K562 (cell line): Measurements from ENCODE around the gene LY6G6D. TPM values are rescaled to one million over a fixed set of nuclear protein-coding genes. Genes with fewer than 3 reads are reported as not detected.

Source experiments
- CCNT2 ChIP-seq: IDR thresholded peaks from 2 replicates; pipeline ENCODE4 v1.6.1; 2011; ENCODE audit warnings: borderline replicate concordance, low read depth, mild to moderate bottlenecking, moderate library complexity, mixed read lengths, low read length; ENCODE audit not compliant: insufficient read length; ENCODE audit errors: extremely low read depth
- EWSR1 ChIP-seq: fragments of 450-650 bp; IDR thresholded peaks from 2 replicates; pipeline ENCODE4 v1.6.1; 2018; ENCODE audit warnings: borderline replicate concordance, mild to moderate bottlenecking, low read depth, moderate library complexity; ENCODE audit not compliant: partially characterized antibody
- FOXK2 ChIP-seq, 2 experiments: fragments of 450-650 bp; IDR thresholded peaks in 1 of 2; conservative IDR thresholded peaks in 1 of 2; 2 replicates each; pipeline ENCODE4 v1.6.1; 2016; ENCODE audit warnings: low read depth in 2 of 2, mild to moderate bottlenecking in 1 of 2
- HMGN3 ChIP-seq: IDR thresholded peaks from 2 replicates; pipeline ENCODE4 v1.6.1; 2011; ENCODE audit warnings: borderline replicate concordance, low read depth, mild to moderate bottlenecking, mixed read lengths, low read length; ENCODE audit not compliant: insufficient read length; ENCODE audit errors: extremely low read depth
- LARP7 ChIP-seq: fragments of 450-650 bp; IDR thresholded peaks from 2 replicates; pipeline ENCODE4 v1.6.1; 2016
- MBD1 ChIP-seq: fragments of 250-450 bp; sonication (Bioruptor Pico); IDR thresholded peaks from 2 replicates; pipeline ENCODE4 v1.8.0; 2022; ENCODE audit warnings: inconsistent platforms
- MECOM ChIP-seq: fragments of 250-450 bp; sonication (Bioruptor Pico); IDR thresholded peaks from 2 replicates; pipeline ENCODE4 v1.8.0; 2022; ENCODE audit warnings: inconsistent platforms
- MTA2 ChIP-seq: fragments of 450-650 bp; IDR thresholded peaks from 2 replicates; pipeline ENCODE4 v1.6.1; 2016; ENCODE audit warnings: low read depth
- NR2C1 ChIP-seq, 2 experiments: fragments of 450-650 bp; IDR thresholded peaks; 2 replicates each; pipeline ENCODE4 v1.6.1; 2017; ENCODE audit warnings: mild to moderate bottlenecking in 2 of 2, antibody characterized with exemption in 1 of 2, inconsistent platforms in 1 of 2, missing compliant biosample characterization in 1 of 2, missing genetic modification characterization in 1 of 2
- RFX1 ChIP-seq: fragments of 450-650 bp; IDR thresholded peaks from 2 replicates; pipeline ENCODE4 v1.6.1; 2016; ENCODE audit warnings: mild to moderate bottlenecking, moderate library complexity
- SMC3 ChIP-seq: conservative IDR thresholded peaks from 2 replicates; pipeline ENCODE4 v1.6.1; 2011; ENCODE audit warnings: low read depth, low read length, improper control_type of control experiment; ENCODE audit not compliant: insufficient read depth
- STAT5B ChIP-seq: fragments of 250-450 bp; sonication (Bioruptor Pico); IDR thresholded peaks from 2 replicates; pipeline ENCODE4 v1.8.0; 2021; ENCODE audit warnings: mild to moderate bottlenecking, inconsistent platforms
- TAF15 ChIP-seq: fragments of 200-400 bp; formaldehyde crosslinking; IDR thresholded peaks from 2 replicates; pipeline ENCODE4 v1.6.1; 2017; ENCODE audit warnings: mild to moderate bottlenecking, low read depth, low read length, moderate library complexity
- TBP ChIP-seq: optimal IDR thresholded peaks from 2 replicates; pipeline ENCODE3; 2011; ENCODE audit warnings: low read depth, low read length, improper control_type of control experiment
- TFAM ChIP-seq: fragments of 250-450 bp; sonication (Bioruptor Pico); conservative IDR thresholded peaks from 2 replicates; pipeline ENCODE4 v1.5.0; 2021; ENCODE audit warnings: mild to moderate bottlenecking, moderate library complexity
- YBX1 ChIP-seq: fragments of 450-650 bp; IDR thresholded peaks from 2 replicates; pipeline ENCODE4 v1.7.1; 2016; ENCODE audit warnings: mild to moderate bottlenecking
- ZNF197 ChIP-seq: fragments of 200-800 bp; sonication (Bioruptor generic); IDR thresholded peaks from 2 replicates; pipeline ENCODE4 v1.6.1; 2016; ENCODE audit warnings: low read depth, missing genetic modification characterization, missing compliant biosample characterization
- ZNF23 ChIP-seq: fragments of 250-450 bp; sonication (Bioruptor Pico); IDR thresholded peaks from 2 replicates; pipeline ENCODE4 v1.4.0; 2020; ENCODE audit warnings: mild to moderate bottlenecking
- ZNF24 ChIP-seq: fragments of 450-650 bp; IDR thresholded peaks from 2 replicates; pipeline ENCODE4 v1.6.1; 2016
- ZNF780A ChIP-seq: fragments of 250-450 bp; sonication (Bioruptor Pico); IDR thresholded peaks from 2 replicates; pipeline ENCODE4 v1.5.0; 2021; ENCODE audit warnings: mild to moderate bottlenecking
- polyA plus RNA-seq, 8 experiments: library from polyadenylated mRNA; depleted of rRNA in 4 of 8; stranded (reverse) in 5 of 8; unstranded in 3 of 8; fragments of >200 nt; fragmentation: Nextera tagmentation in 2 of 8; fragmentation: Illumina TruSeq in 1 of 8; extraction: Ambion mirVana in 2 of 8; extraction: Trizol in 1 of 8; gene quantifications; 2 replicates each; pipeline versions ENCODE4 v1.2.1 to v1.2.3, GENCODE V29; 2011 to 2014; ENCODE audit warnings: inconsistent platforms in 1 of 8, missing spikeins in 1 of 8
- total RNA-seq, 7 experiments: library from RNA; depleted of rRNA in 6 of 7; stranded (reverse); fragments of >200 nt in 6 of 7; fragmentation: Illumina TruSeq in 2 of 7; extraction: Trizol in 2 of 7; gene quantifications; 2 replicates each; pipeline versions ENCODE4 v1.2.1 to v1.2.3, GENCODE V29; 2011 to 2021; ENCODE audit warnings: low replicate concordance in 1 of 7
- TF ChIP-seq, protein P1 (sequence below): fragments of 450-650 bp; conservative IDR thresholded peaks from 2 replicates; pipeline ENCODE4 v1.6.1; 2016; ENCODE audit warnings: missing genetic modification characterization, low read depth, mild to moderate bottlenecking, missing compliant biosample characterization, moderate library complexity
- TF ChIP-seq, protein P2 (sequence below): fragments of 250-450 bp; sonication (Bioruptor Pico); IDR thresholded peaks from 2 replicates; pipeline ENCODE4 v1.5.0; 2020; ENCODE audit warnings: mild to moderate bottlenecking
- TF ChIP-seq, protein P3 (sequence below): sonication (generic); formaldehyde crosslinking; IDR thresholded peaks from 2 replicates; pipeline ENCODE4 v1.8.1; 2022; ENCODE audit warnings: missing genetic modification reagents

Gene LY6G6D
- total and polyA plus RNA-seq, 9 of the 15 experiments (the other 6 are each of a cell fraction or from before 2014, with no cell fraction given): 0.30 to 0.38 TPM; not detected in 7

DNA sequence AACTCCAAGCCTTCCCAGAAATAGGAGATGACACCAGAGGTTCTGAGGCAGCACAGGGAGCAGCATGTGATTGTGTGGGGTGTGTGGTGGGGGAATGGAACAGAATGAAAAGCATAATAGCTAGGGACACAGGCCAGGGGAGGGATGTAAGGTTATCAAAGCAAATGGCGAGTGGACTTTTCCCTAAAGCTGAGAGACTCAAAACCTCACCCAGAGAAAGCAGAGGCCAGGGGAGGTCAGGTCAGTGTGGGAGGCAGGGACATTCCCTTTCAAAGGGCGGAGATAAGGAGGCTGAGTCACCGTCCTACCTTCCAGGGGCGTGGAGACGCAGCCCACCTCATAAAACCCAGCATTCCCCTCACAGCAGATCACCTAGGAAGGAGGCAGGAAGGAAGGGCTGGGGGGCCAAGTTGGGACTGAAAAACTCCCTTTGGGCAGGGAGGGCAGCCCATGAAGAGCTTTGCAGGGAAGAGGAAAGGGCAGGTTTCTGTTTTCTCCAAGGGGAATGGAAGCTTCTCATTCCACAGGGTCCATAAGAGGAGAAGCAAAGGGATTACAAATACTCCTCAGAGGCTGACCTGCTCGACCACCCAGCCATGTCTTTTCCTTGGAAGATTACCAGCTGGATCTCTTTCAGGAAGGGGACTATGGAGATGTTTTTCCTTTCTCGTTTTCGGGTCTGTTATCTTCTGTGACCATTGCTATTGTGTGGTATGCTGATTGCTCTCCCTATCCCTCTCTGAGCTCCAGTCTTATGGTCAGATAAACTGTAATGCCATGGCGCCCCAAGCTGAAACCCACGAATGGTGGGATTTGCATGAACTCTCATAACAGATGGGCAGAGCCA, 24.7 kb upstream of the LY6G6D start (continued):
- peak; percentile 63; the same call in 1 of the 2 replicates for TF ChIP-seq NR2C1 (IDR thresholded peaks at IDR 0.05)
- TF ChIP-seq NR2C1 (tag; IDR thresholded peaks at IDR 0.05): peak; percentile 67
- TF ChIP-seq STAT5B (CRISPR knock-in tag): no peak
- TF ChIP-seq, protein P1, sequence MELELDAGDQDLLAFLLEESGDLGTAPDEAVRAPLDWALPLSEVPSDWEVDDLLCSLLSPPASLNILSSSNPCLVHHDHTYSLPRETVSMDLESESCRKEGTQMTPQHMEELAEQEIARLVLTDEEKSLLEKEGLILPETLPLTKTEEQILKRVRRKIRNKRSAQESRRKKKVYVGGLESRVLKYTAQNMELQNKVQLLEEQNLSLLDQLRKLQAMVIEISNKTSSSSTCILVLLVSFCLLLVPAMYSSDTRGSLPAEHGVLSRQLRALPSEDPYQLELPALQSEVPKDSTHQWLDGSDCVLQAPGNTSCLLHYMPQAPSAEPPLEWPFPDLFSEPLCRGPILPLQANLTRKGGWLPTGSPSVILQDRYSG (tag): peak; percentile 88
- 0 out of 2 replicates have a peak, but pooled peaks have one; percentile 36 for TF ChIP-seq MBD1 (CRISPR knock-in tag)
- TF ChIP-seq ZNF197: 0 out of 2 replicates have a peak, but pooled peaks have one; percentile 1
- peak; percentile 13; the same call in 1 of the 2 replicates for TF ChIP-seq LARP7
- no peak for TF ChIP-seq EWSR1
- TF ChIP-seq RFX1: no peak
- peak; percentile 5; the same call in 1 of the 2 replicates for TF ChIP-seq SMC3
- TF ChIP-seq, protein P2, sequence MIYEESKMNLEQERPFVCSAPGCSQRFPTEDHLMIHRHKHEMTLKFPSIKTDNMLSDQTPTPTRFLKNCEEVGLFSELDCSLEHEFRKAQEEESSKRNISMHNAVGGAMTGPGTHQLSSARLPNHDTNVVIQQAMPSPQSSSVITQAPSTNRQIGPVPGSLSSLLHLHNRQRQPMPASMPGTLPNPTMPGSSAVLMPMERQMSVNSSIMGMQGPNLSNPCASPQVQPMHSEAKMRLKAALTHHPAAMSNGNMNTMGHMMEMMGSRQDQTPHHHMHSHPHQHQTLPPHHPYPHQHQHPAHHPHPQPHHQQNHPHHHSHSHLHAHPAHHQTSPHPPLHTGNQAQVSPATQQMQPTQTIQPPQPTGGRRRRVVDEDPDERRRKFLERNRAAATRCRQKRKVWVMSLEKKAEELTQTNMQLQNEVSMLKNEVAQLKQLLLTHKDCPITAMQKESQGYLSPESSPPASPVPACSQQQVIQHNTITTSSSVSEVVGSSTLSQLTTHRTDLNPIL: no peak
- peak; percentile 58; the same call in 1 of the 2 replicates for TF ChIP-seq MECOM (CRISPR knock-in tag)
- TF ChIP-seq, protein P3, sequence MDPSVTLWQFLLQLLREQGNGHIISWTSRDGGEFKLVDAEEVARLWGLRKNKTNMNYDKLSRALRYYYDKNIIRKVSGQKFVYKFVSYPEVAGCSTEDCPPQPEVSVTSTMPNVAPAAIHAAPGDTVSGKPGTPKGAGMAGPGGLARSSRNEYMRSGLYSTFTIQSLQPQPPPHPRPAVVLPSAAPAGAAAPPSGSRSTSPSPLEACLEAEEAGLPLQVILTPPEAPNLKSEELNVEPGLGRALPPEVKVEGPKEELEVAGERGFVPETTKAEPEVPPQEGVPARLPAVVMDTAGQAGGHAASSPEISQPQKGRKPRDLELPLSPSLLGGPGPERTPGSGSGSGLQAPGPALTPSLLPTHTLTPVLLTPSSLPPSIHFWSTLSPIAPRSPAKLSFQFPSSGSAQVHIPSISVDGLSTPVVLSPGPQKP (CRISPR knock-in tag): no peak
- peak; percentile 15 to 49; a peak in 2 of 4 replicates for TF ChIP-seq FOXK2 (conservative IDR thresholded peaks at IDR 0.05 in 1 of 2, IDR thresholded peaks at IDR 0.05 in 1 of 2; ENCODE audit: low read depth in 2 of 2)
- peak; percentile 63 for TF ChIP-seq HMGN3
- TF ChIP-seq YBX1: no peak
- peak; percentile 10 for TF ChIP-seq TBP
- peak; percentile 56 for TF ChIP-seq ZNF24
- peak; percentile 73; the same call in 1 of the 2 replicates for TF ChIP-seq MTA2
- TF ChIP-seq CCNT2: peak; percentile 93
- TF ChIP-seq ZNF23 (CRISPR knock-in tag): no peak
- TF ChIP-seq TAF15: no peak
- TF ChIP-seq TFAM (CRISPR knock-in tag): no peak
- peak; percentile 38; the same call in 1 of the 2 replicates for TF ChIP-seq ZNF780A (CRISPR knock-in tag)
